Keratinocyte (primary cell): ENCODE measurements around the gene DOCK3.

ENCODE experiments used
- CTCF ChIP-seq, 3 experiments: IDR thresholded peaks in 1 of 3; conservative IDR thresholded peaks in 1 of 3; optimal IDR thresholded peaks in 1 of 3; 2 replicates in 2 of 3; 3 replicates in 1 of 3; pipeline versions ENCODE3 to v1.5.1; 2011; ENCODE audit warnings: low read length in 3 of 3, mild to moderate bottlenecking in 3 of 3, moderate library complexity in 2 of 3, control low read depth in 1 of 3, inconsistent platforms in 1 of 3; ENCODE audit not compliant: insufficient read depth in 2 of 3; ENCODE audit errors: extremely low read depth in 1 of 3
- EZH2 ChIP-seq: IDR thresholded peaks from one replicate; pipeline ENCODE4 v1.6.1; 2012; ENCODE audit warnings: inconsistent platforms, mild to moderate bottlenecking, low read length, moderate library complexity

GRCh38 chr3:51353691-51354090 is 679.0 kb downstream of the DOCK3 start:
- TF ChIP-seq EZH2 = no peak
- no peak for TF ChIP-seq CTCF (optimal IDR thresholded peaks at IDR 0.05 in 1 of 3, IDR thresholded peaks at IDR 0.05 in 1 of 3, conservative IDR thresholded peaks at IDR 0.05 in 1 of 3; ENCODE audit: extremely low read depth in 1 of 3, insufficient read depth in 2 of 3, low read length in 3 of 3)
